HL-60 (cell line): ENCODE measurements around the gene HOXB3.

Source experiments
- CTCF ChIP-seq: IDR thresholded peaks from one replicate; pipeline ENCODE4 v1.5.1; 2011; ENCODE audit warnings: low read length, control low read depth, inconsistent platforms; ENCODE audit not compliant: insufficient read depth
- GABPA ChIP-seq: IDR thresholded peaks from 2 replicates; pipeline ENCODE4 v1.6.1; 2012; ENCODE audit warnings: low read depth
- POLR2AphosphoS5 ChIP-seq: IDR thresholded peaks from 2 replicates; pipeline ENCODE4 v1.6.1; 2012; ENCODE audit warnings: low read depth

- no peak for TF ChIP-seq CTCF
- no peak for TF ChIP-seq POLR2AphosphoS5
- TF ChIP-seq GABPA: no peak
These were observed 14.1 kb upstream of the HOXB3 start for GRCh38 chr17:48603959-48604769.
